NCI-H510A (cell line): Measurements from ENCODE around the gene SMIM9.

Experiments
- DNase-seq: peaks from one replicate; lab custom pipeline; 2025; lab: John Stamatoyannopoulos, UW

The SMIM9 gene

DNA sequence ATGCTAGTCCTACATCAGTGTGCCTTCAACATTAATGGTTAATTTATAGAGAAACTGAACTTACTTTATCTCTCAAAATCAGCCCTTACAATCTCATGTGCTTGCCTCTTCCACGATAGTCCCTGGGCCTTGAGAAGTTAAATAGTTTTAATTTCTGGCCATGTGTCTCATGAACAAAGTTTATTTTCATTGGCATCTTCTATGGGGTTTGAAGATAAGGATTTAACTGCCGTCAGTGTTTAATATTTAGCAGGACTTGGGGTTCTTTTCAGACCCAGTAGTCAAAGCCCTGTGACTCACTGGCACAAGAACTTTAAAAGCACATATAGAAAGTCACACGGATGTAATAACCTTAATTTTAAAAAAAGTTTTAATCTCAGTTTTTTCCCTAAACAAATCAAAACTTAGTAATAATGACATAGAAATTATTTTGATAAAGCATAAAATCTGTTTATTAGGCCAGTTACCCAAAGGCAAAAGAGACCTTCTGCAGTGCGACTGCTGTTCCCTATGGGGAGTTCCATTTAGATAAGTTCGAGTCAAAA, 19.1 kb downstream of the SMIM9 start:
- no peak for DNase-seq

DNA sequence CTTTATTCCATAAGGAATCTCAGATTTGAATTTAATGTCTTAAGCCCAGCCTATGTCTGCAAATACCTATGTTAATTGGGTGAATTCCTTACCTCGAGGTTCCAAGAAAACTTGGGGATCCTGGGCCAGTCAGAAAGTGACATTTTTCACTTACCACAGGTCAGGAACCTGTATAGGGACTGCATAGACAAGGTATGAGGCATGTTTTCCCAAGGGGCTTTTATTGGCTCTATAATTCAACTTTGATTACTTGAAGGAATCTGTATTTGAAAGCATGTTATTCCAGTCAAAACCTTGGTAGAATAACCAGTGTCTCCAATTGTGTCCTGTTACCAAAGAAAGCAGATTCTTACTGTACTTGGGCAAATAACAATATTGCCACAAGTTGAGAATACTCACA, 20.7 kb downstream of the SMIM9 start:
- DNase-seq: no peak

DNA sequence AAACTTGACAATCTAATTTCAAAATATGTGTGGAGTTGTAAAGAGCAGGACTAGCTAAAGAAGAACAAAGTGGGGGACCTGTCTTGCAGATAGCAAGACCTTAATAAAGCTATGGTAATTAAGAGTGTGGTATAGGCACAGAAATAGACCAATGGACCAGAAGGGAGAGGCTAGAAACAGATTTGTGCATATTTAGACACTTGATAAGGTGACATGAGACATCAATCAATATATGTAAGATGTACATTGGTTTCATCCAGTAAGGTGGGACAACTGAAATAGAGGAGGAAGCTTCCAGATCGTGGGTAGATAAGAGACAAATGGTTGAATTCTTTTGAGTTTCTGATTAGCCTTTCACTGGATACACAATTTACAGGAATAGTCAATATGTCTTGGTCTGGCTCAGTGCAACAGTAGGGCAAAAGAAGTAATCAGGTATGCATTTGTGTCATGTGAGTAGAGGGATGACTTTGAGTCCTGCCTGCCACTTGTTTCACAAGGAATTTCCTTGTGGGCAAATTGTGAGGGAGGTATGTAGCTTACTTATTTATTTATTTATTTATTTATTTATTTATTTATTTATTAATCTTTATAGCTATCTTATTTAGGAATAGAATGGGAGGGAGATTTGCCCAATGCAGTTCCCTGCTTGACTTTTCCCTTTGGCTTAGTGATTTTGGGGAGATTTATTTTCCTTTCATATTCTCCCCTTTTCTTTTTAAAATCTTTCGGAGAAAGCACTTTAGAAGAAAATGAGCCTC, 21.9 kb downstream of the SMIM9 start:
- no peak for DNase-seq

DNA sequence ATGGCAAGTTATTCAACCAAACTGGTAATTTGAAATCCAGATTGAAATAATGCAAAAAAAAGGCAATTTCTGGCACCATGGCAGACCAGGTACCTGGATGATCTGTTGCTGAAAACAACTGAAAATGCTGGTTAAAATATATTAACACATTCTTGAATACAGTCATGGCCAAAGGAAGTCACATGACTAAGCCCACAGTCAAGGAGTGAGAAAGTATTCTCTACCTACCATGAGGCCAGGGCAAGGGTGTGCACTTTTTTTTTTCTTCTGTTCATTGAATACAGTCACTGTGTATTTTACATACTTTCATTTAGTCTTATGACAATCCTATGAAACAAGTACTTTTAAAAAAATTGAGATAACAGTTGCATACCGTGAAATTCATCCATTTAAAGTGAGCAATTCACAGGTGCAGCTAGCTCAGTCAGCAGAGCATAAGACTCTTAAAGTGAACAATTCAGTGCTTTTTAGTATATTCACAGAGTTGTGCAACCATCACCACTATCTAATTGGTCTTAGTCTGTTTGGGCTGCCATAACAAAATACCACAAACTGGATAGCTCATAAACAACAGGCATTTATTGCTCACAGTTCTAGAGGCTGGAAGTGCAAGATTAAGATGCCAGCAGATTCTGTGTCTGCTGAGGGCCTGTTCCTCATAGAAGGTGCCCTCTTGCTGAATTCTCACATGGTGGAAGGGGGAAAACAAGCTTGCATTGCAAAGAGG, 24.4 kb downstream of the SMIM9 start:
- no peak for DNase-seq

DNA sequence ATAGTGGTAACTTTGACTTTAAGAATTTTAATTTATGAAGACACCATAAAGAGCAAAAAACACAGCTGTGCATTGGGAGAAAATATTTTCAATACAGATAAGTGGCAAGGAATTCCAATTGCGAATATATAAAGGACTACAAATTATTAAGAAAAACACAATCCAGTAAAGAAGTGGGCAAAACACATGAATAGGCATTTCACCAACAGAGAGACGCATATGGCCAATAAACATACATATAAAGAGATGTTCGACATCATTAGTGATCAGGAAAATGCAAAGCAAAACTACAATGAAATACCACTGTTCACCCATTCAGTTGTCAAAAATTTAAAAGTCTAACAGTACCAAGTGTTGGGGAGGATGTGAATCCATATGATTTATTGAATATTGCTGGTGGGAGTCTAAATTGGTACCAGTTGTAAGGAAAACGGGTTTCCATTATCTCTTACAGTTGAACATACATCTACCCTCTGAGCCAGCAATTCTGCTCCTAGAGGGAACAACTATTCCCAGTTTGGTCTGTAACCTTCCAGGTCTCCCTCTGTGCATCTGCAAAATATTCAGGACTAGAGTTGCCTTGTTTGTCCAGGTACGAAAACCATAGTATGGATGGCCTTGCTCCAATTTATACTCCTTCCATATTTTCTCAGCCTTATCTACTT, 27.5 kb downstream of the SMIM9 start:
- DNase-seq: no peak

DNA sequence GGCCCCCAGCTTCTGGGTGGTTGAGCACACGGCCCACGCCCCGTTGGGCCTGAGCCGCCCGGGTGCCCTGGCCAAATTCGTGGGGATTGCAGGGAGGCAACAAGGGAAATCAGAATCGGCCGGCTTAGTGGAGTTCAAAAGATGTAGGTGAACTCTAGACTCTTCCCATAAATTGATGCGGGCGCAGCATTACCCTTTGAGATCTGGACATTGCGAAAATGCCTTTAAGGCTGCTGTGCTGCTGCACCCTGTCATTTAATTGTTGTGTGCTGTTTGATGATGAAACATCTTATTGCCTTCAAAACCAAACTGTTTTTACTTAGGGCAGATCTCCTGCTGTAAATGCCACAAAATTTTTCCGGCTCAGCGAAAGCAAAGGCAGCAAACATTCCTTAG, 28.8 kb downstream of the SMIM9 start:
- DNase-seq: no peak

DNA sequence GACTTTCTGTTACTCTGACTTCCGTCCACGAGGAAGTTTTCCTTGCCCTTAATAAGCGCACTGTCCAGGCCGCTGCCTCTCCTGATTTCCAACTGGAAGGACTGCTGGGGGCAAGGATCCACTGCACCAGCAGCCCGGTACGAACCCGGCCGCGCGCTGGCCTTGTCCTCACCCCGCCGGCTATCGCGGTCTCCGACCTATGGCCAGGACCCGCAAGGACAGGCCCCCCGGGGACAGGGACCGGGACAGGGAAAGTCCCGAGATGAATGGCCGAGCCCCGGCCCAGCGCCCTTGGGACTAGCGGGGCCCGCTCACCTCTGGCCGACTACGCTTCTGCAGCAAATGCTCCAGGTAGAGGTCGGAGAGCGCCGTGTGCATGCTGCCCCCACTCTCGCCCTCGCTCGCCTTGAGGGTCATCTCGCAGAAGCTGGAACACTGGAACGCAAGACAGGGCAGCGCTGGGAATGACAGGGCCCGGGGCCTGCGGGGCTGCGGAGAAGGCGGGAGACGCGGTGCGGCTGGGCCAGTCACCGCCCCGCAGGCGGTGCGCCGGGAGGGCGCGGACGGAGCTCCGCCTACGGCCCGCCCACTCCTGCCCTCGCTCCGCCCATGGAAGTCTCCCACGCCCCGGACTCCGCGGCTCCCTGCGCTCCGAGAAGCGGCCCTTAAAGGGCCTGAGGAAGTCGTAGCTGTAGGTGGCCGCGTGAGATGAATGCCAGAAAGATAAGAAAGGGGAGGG, 29.3 kb downstream of the SMIM9 start, which contains the start of gene MPP1:
Gene MPP1, minus strand, starts transcription at position 529 of the 739 bp plus-strand sequence. Its CDS starts 112 bp downstream, at position 417.
- DNase-seq: no peak

DNA sequence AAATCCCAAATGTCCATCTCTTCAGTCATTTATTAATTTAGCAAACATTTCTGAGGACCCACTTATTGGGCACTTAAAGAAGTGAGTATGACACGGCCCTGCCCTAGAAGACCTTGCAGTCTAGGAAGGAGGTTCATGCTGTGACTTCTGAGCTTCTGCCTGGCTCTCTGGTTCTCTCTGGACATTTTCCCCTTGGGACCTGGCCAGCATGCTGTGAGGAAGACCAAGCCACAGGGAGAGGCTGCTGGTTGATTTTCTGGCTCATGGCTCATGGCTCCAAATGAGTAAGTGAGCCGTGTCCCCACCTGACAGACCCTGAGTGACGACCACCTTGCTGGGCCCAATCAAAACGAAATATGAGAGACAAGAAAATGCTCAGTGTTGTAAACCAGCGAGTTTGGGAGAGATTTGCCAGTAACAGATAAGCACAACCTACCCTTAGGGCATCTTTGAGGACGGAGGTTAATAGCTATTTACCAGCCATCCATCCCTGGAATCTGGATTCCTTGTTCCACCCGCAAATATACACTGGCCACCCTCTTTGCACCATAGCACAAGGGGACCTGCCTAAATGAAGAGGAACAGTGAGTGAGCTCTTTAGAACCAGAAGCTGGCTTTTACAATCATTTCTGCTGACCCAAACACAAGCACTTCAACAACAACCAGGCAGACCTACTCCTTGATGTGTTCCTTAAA, 30.1 kb downstream of the SMIM9 start:
- no peak for DNase-seq

DNA sequence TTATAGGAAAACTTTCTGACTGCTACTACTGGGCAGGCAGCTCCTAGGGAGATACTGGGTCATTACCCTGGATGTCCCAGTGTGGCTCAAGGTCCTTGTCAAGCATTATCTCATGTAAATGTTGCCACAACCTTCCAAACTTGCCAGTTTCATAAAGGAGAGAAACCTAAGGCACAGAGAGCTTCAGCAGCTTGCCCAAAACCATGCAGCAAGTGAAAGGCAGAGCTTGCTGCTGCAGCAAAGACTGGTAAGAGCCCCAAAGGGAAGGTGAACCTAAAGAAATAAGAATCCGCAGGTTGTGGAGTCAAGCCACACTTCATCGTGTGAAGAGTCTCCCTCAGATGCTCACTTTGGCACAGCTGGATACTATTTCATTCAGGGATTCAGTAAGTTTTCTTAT, 31.5 kb downstream of the SMIM9 start:
- no peak for DNase-seq

DNA sequence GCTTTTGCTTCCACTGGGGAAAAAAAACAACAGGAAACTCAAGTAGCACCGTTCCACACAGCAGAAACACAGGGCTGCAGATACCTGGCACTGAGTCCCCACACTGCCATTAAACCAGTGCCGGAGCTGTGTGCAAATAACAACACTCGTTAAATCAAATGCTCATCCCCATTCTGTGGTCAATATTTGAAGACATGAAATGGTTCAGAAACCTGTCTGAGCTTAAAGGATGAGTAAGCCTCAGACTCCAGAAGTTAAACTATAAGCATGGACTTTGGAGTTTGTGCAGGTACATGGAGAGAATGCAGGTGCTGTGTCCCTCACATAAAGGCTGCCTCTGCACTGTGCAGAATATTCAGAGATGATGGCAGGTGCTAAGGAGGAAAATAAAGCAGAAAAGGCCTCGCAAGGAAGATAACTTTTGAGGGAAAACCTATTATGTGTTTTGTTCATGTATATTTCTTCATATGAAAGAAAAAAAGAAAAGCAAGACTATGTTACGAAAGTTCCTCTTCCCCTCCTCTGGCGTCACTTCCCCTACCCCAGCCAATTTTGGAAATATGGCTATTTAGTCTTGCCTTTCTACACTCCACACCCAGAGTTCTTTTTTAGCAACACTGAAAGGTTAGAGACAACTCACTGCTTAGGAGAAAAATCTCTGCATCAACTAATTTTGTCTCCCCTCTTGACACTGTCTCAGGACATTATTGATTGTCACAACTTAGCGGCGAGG, 33.8 kb downstream of the SMIM9 start:
- DNase-seq: no peak

DNA sequence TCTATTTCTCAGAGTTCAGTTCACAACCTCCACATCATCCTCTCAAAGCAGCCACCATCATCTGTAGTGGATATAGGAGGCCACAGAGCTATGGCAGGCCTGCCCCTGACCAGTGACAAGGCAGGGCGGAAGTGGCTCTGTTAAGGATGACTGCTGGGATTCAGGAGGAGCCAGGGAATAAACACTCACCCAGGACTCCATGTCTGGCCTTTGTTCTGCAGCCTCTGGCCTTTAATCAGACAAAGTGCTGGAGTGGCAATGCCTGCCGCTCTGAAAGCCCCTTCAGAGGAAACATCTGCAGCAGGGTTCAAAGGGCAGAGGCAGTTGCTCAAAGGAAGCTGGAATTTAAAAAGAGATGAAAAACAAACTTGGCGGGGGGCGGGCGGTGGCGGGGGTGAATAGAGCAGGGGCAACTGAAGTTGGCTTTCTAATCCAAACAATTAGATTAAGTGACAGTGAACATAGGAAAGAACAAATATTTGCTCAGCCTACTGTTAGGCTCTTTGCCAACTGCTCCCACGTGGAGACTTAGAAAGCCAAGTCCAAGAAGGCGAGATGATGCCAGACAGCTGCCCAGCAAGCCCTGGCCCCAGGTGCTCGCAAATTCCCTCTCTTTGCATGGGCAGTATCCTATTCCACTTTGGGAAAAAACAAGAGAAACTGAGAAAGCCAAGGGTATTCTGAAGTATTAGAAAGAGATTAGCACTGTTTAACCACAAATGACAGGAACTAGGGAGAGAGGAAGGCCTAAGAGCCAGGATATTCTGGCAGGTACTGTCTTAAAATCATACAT, 34.7 kb downstream of the SMIM9 start:
- DNase-seq: peak; percentile 77

DNA sequence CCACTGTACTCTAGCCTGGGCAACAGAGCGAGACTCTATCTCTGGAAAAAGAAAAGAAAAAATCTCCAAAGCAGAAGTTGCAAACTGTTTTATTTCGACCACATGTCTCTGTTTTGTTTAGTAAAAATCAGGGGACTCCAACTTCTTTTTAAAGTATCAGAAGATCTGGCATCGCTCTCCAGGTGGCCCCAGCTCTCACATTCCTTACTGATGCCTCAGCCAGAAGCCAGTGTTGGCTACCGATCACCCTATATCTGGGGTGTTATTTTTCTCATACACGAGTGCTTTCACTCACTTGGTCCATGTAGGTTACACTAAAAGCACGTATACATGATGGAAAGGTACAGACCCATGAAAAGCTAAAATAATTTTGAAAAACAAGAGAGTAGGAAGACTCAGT, 37.5 kb downstream of the SMIM9 start:
- DNase-seq: no peak

DNA sequence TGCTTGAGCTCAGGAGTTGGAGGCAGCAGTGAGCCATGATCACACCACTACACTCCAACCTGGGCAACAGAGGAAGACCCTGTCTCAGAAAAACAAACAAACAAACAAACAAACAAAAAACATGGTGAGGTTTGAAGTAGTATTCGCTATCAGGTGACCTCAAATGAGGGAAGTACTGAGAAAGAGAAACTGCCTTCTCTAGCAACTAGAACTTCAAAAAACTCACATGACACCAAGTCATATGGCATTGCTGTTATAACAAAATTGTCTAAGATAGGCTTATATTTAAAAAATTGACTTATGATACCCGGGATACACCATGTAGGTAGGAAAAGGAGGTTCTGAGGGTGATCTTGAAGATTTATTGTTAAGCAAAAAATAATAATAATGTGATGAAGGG, 39.4 kb downstream of the SMIM9 start:
- DNase-seq: no peak

DNA sequence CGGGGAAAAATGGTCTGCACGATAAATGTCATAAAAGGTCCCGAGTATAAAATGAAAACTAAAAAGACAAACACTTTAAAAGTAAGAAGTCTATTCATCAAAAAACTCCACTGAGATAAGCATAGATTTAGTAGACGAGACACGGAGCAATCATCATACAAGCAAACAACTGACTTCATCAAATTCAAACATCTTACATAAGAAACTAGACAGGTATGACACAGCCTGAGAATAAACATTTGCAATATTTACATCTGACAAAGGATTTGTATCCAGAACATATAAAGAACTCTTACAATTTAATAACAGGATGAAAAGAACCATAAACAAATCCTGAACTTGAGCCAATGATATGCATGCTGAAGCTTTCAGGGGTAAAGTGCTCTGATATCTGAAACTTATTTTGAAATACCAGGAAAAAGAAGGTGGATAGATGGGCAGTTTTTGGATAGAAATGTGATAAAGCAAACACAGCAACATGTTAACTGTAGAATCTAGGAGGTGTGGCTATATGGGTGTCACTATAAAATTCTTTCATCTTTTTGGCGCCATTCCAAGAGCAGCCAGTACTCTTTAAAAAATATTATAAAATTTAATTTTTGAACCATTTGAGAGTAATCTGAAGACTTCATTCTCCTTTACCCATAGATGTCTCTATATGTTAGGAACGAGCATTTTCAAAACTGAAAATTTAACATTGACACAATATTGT, 41.2 kb downstream of the SMIM9 start:
- no peak for DNase-seq

DNA sequence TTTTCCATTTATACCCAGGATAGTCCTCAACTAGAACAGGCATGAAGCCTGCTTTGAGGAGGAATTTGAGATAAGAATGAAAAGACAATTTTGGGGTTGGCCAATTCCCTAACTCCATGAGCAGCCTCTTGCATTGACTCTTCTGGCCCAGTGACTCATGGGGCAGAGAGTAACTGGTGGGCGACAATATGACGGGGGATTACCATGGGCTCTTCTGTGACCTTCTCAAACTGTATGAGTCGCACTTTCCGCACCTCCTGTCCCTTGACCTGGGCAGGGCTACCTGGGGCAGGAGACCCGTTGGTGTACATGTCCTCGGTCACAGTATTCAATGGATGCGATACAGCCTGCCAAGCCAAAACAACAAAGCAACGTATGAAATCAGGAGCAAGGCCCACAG, 42.5 kb downstream of the SMIM9 start:
- DNase-seq: no peak

DNA sequence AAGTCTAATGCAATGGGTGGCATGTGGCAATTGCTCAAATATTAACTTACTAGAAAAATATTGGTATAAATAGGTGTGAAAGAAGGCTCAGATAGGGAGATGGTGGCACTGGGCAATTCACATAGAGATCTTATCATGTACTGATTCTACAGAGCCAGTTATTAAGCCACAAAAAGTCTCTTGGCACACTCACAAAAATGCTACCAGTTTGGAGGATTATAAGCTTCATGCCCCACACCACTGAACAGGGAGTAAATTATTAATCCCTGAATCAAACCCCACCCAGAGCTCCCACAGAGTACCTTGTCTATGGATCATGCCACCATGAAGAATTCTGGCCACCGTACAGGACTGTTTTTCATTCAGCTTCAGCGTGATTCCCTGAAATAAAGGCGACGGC, 43.0 kb downstream of the SMIM9 start:
- DNase-seq: no peak

DNA sequence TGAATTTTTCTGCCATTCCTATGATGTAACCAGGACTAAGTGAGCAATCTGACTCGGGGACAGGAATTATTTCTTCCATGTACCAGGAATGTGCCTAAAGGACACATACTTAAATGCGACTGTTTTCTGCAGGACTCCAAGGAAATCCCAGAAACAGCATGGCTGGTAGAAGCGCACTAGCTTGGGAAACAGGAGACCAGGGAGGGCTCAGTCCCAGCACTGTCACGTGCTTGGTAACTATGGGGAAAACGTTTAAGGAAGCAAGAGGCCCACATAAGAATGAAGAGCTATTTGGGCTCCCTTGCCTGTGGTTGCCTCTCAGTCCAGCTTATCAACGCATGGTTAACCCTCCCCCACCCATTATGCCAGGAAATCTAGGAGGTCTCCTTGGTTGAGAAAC, 48.7 kb downstream of the SMIM9 start:
- DNase-seq: no peak

DNA sequence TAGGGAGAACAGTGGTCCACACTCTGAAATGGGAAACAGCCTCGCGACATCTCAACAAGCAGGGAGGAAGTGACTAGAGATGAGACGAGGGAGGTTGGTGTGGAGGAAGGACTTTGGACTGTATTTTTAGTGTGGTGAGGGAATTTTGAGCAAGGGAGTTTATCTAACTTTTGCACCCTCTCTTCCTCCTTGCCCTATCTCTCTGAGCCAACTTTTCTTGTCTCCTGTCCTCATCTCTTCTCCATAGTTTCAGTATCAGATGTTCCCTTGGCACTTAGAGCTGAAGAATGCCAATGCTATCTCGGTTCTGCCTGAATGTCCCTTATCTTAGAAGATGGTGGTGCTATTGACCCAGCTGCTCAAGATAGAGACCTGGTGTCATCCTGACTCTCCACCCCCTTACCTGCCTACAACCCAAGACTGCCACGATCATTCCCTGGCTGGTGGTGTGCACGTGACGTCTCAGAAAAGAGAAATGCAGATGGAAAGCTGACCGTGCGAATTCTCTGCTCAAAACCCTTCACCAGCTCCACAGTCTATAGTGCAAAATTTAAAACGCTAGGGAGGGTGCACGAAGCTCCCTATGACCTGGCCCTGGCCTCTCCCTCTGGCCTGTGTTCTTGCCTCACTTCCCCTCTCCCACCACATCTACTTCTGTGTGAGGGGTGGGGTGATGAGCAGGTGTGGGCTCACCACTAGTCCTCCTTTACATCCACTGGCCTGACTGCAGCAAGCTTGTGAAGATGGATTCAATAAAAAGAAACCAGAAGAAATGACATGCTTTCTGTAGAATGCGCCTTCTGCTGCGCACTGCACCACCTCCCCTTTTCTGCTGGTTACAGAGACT, 50.1 kb downstream of the SMIM9 start:
- DNase-seq: no peak
